Left ventricle myocardium inferior (tissue), 1 donor: Measurements from ENCODE around the gene CALM1. TPM values are rescaled to one million over a fixed set of nuclear protein-coding genes. Genes with fewer than 3 reads are reported as not detected.
"Not testable (repeated sequence)": the region's sequence is repeated elsewhere in the genome, so short reads cannot be mapped to it uniquely, and the experiment has no call there.

Source experiments
- DNase-seq: peaks from one replicate; pipeline ENCODE4 v3.0.0-alpha.2; 2020
- H3K27ac ChIP-seq: fragments of 200-600 bp; replicated peaks from 2 replicates; pipeline ENCODE4 v1.8.0; 2021
- H3K27me3 ChIP-seq: fragments of 200-600 bp; 2 replicates; pipeline ENCODE4 v1.8.0; 2021; ENCODE audit warnings: low read depth
- H3K36me3 ChIP-seq: fragments of 200-600 bp; 2 replicates; pipeline ENCODE4 v1.8.0; 2021
- H3K4me1 ChIP-seq: fragments of 200-600 bp; 2 replicates; pipeline ENCODE4 v1.8.0; 2021
- H3K4me3 ChIP-seq: fragments of 200-600 bp; 2 replicates; pipeline ENCODE4 v1.8.0; 2021; ENCODE audit warnings: mild to moderate bottlenecking, moderate library complexity
- H3K9me3 ChIP-seq: fragments of 200-600 bp; replicated peaks from 2 replicates; pipeline ENCODE4 v1.8.0; 2021
- CTCF ChIP-seq: fragments of 200-600 bp; IDR thresholded peaks from 2 replicates; pipeline ENCODE4 v1.8.0; 2021; ENCODE audit warnings: antibody characterized with exemption, mild to moderate bottlenecking, borderline replicate concordance
- intact Hi-C: fragments of 100-400 bp; cut with micrococcal nuclease; formaldehyde crosslinking; loops from one replicate; pipeline ENCODE4 v1.11.0; 2022
- total RNA-seq: library from RNA; stranded (reverse); fragmentation: NEBNext Ultra II Directional; extraction: Animal tissue kit (Norgen Biotek cat#: 25700); gene quantifications from one replicate; pipeline ENCODE4 v1.2.1, GENCODE V29; 2021
- donor health status: DM: no; HTN: yes; CAD: no; lungs with severe emphysema.

CALM1 gene
- total RNA-seq, 1 donor from 2014 or later: 503 TPM

GRCh38 chr14:90388982-90389381 is 7.8 kb upstream of the CALM1 start:
- H3K4me1 ChIP-seq: peaks cover 18% of the 10 kb centered on the region
- intact Hi-C loops: no loop called here
- H3K4me3 ChIP-seq: no peak overlapping the region
- H3K9me3 ChIP-seq: no peaks in the 10 kb centered on the region
- H3K27ac ChIP-seq: no peak overlapping the region
- no peak for TF ChIP-seq CTCF
- DNase-seq: no peak
- H3K36me3 ChIP-seq: no peaks in the 10 kb centered on the region
- no peaks in the 10 kb centered on the region for H3K27me3 ChIP-seq

- Histone ChIP-seq H3K4me1 (peaks cover 21% of the 10 kb centered on the region), H3K9me3 (no peaks in the 10 kb centered on the region), H3K27ac (no peak overlapping the region), H3K4me3 (no peak overlapping the region), H3K27me3 (no peaks in the 10 kb centered on the region), H3K36me3 (no peaks in the 10 kb centered on the region)
- intact Hi-C loops: no loop called here
- no peak for TF ChIP-seq CTCF
- DNase-seq: no peak
Observed at GRCh38 chr14:90393966-90394365, 2.9 kb upstream of the CALM1 start.

GRCh38 chr14:90394782-90395181 is 2.0 kb upstream of the CALM1 start:
- intact Hi-C loops, H3K4me3 ChIP-seq, H3K27ac ChIP-seq, H3K36me3 ChIP-seq, H3K9me3 ChIP-seq, H3K27me3 ChIP-seq, DNase-seq: not testable (repeated sequence)
- peaks cover 29% of the 10 kb centered on the region for H3K4me1 ChIP-seq

GRCh38 chr14:90397425-90398314 is 841 bp downstream of the CALM1 start:
- peaks cover 58% of the 10 kb centered on the region for H3K4me1 ChIP-seq
- TF ChIP-seq CTCF: no peak

GRCh38 chr14:90398315-90398839 is 1.5 kb downstream of the CALM1 start:
- Histone ChIP-seq H3K27me3 (no peaks in the 10 kb centered on the region), H3K36me3 (peaks cover 35% of the 10 kb centered on the region), H3K9me3 (no peaks in the 10 kb centered on the region), H3K4me3 (peak overlapping the region; percentile 99), H3K4me1 (peaks cover 65% of the 10 kb centered on the region), H3K27ac (peak overlapping the region; percentile 96)
- no peak for DNase-seq
- TF ChIP-seq CTCF: no peak
- intact Hi-C loops: no loop called here

More at GRCh38 chr14:90397425-90398314, 841 bp downstream of the CALM1 start:
- Histone ChIP-seq H3K36me3 (peaks cover 28% of the 10 kb centered on the region), H3K27ac (peak overlapping the region; percentile 96), H3K27me3 (no peaks in the 10 kb centered on the region), H3K4me3 (peak overlapping the region; percentile 99), H3K9me3 (no peaks in the 10 kb centered on the region)
- peak; percentile 76 for DNase-seq
- intact Hi-C loops: no loop called here
